Thymus (tissue), 11 donors: ENCODE data around the gene FAR1. TPM values are rescaled to one million over a fixed set of nuclear protein-coding genes. Genes with fewer than 3 reads are reported as not detected.
"Not testable (repeated sequence)": the region's sequence is repeated elsewhere in the genome, so short reads cannot be mapped to it uniquely, and the experiment has no call there.

Experiments
- DNase-seq, 9 donors: peaks; one replicate each; pipeline ENCODE4 v3.0.0-alpha.2; 2013; ENCODE audit warnings: low spot score in 9 of 9, low read depth in 6 of 9, missing footprints in 1 of 9
- H3K27ac ChIP-seq, 2 donors: one replicate each; pipeline ENCODE4 v1.5.1; 2013; ENCODE audit warnings: control low read depth in 1 of 2, low read depth in 1 of 2, low read length in 1 of 2, mild to moderate bottlenecking in 1 of 2, moderate library complexity in 1 of 2
- H3K27me3 ChIP-seq, 2 donors: one replicate each; pipeline ENCODE4 v1.5.1; 2013; ENCODE audit warnings: low read length in 1 of 2; ENCODE audit not compliant: control insufficient read depth in 2 of 2, insufficient read depth in 1 of 2
- H3K36me3 ChIP-seq, 2 donors: one replicate each; pipeline ENCODE4 v1.5.1; 2013; ENCODE audit warnings: low read length in 1 of 2, mild to moderate bottlenecking in 1 of 2, moderate library complexity in 1 of 2; ENCODE audit not compliant: control insufficient read depth in 2 of 2, insufficient read depth in 2 of 2
- H3K4me1 ChIP-seq, 2 donors: one replicate each; pipeline ENCODE4 v1.5.1; 2013; ENCODE audit warnings: low read length in 2 of 2; ENCODE audit not compliant: control insufficient read depth in 2 of 2, insufficient read depth in 2 of 2
- H3K4me3 ChIP-seq, 2 donors: one replicate each; pipeline ENCODE4 v1.5.1; 2013; ENCODE audit warnings: low read length in 2 of 2, control low read depth in 1 of 2, mild to moderate bottlenecking in 1 of 2
- H3K9me3 ChIP-seq, 2 donors: one replicate each; pipeline ENCODE4 v1.5.1; 2013; ENCODE audit warnings: low read length in 1 of 2, mild to moderate bottlenecking in 1 of 2; ENCODE audit not compliant: control insufficient read depth in 2 of 2, insufficient read depth in 1 of 2
- WGBS: extraction: QIAGEN DNeasy Blood & Tissue Kit; methylation state at CpG from one replicate; pipeline ENCODE4 v1.1.7; 2013; 5-methylcytosine and 5-hydroxymethylcytosine counted together
- polyA plus RNA-seq: library from polyadenylated mRNA; stranded (reverse); fragments of 200-250 nt; gene quantifications from one replicate; pipeline ENCODE4 v1.2.3, GENCODE V29; 2013
- total RNA-seq: library from RNA; stranded (reverse); fragments of 120-200 nt; gene quantifications from one replicate; pipeline ENCODE4 v1.2.4, GENCODE V29; 2013
- donor health status: healthy.

FAR1 gene
- total and polyA plus RNA-seq, 2 donors, result 23.4 to 31.8 TPM

- Histone ChIP-seq H3K27ac (no peak overlapping the region), H3K36me3 (peaks cover 3 to 42% of the 10 kb centered on the region in 2 donors), H3K9me3 (no peaks in the 10 kb centered on the region), H3K4me3 (no peak overlapping the region), H3K27me3 (no peaks in the 10 kb centered on the region), H3K4me1 (no peaks in the 10 kb centered on the region)
- DNase-seq, result no peak
Measured at GRCh38 chr11:13718394-13718793, 49.9 kb downstream of the FAR1 start.

- DNase-seq, result no peak
- Histone ChIP-seq H3K4me3 (no peak overlapping the region), H3K36me3 (peaks cover 3 to 32% of the 10 kb centered on the region in 2 donors), H3K4me1 (no peaks in the 10 kb centered on the region), H3K27ac (no peak overlapping the region), H3K27me3 (no peaks in the 10 kb centered on the region), H3K9me3 (no peaks in the 10 kb centered on the region)
- 97% methylated on average over 1 of the region's 1 CpG for WGBS
Measured at GRCh38 chr11:13720940-13721339, 52.5 kb downstream of the FAR1 start.

- Histone ChIP-seq H3K4me1 (no peaks in the 10 kb centered on the region), H3K27me3 (no peaks in the 10 kb centered on the region), H3K27ac (no peak overlapping the region), H3K4me3 (no peak overlapping the region), H3K9me3 (no peaks in the 10 kb centered on the region), H3K36me3 (peaks cover 3 to 26% of the 10 kb centered on the region in 2 donors)
- no peak for DNase-seq
Measured at GRCh38 chr11:13721760-13722159, 53.3 kb downstream of the FAR1 start.

GRCh38 chr11:13726456-13726855 lies 58.0 kb downstream of the FAR1 start:
- H3K9me3 ChIP-seq, result no peaks in the 10 kb centered on the region
- no peaks in the 10 kb centered on the region for H3K27me3 ChIP-seq
- WGBS, result 97% methylated on average over 1 of the region's 1 CpG
- H3K4me1 ChIP-seq, result no peaks in the 10 kb centered on the region
- DNase-seq, result no peak
- H3K4me3 ChIP-seq, result no peak overlapping the region
- H3K27ac ChIP-seq, result no peak overlapping the region
- peaks cover 3 to 24% of the 10 kb centered on the region in 2 donors for H3K36me3 ChIP-seq

GRCh38 chr11:13728076-13728475 lies 59.6 kb downstream of the FAR1 start:
- no peaks in the 10 kb centered on the region for H3K9me3 ChIP-seq
- H3K27me3 ChIP-seq, result no peaks in the 10 kb centered on the region
- no peaks in the 10 kb centered on the region for H3K4me1 ChIP-seq
- H3K36me3 ChIP-seq, result peaks cover under 1 to 20% of the 10 kb centered on the region in 2 donors
- H3K4me3 ChIP-seq, result no peak overlapping the region
- DNase-seq, result no peak
- no peak overlapping the region for H3K27ac ChIP-seq

- H3K9me3 ChIP-seq, result no peaks in the 10 kb centered on the region
- H3K36me3 ChIP-seq, result no peaks in the 10 kb centered on the region
- no peaks in the 10 kb centered on the region for H3K27me3 ChIP-seq
- WGBS, result 96% methylated on average over 3 of the region's 3 CpGs
- H3K27ac ChIP-seq, result no peak overlapping the region
- no peak for DNase-seq
- H3K4me1 ChIP-seq, result no peaks in the 10 kb centered on the region
- no peak overlapping the region for H3K4me3 ChIP-seq
Measured at GRCh38 chr11:13734530-13734929, 66.1 kb downstream of the FAR1 start.

- H3K4me3 ChIP-seq, result no peak overlapping the region
- no peaks in the 10 kb centered on the region for H3K9me3 ChIP-seq
- WGBS, result 38% methylated on average over 2 of the region's 2 CpGs
- peak in 1 of 9 donors; percentile 4 for DNase-seq
- no peaks in the 10 kb centered on the region for H3K27me3 ChIP-seq
- no peaks in the 10 kb centered on the region for H3K4me1 ChIP-seq
- H3K27ac ChIP-seq, result no peak overlapping the region
- no peaks in the 10 kb centered on the region for H3K36me3 ChIP-seq
Measured at GRCh38 chr11:13745165-13745564, 76.7 kb downstream of the FAR1 start.

- not testable (repeated sequence) for H3K27me3 ChIP-seq, DNase-seq
- 56% methylated on average over 5 of the region's 5 CpGs for WGBS
Measured at GRCh38 chr11:13753316-13753715, 84.8 kb downstream of the FAR1 start.

GRCh38 chr11:13759050-13759449 lies 90.6 kb downstream of the FAR1 start:
- WGBS, result 95% methylated on average over 9 of the region's 9 CpGs
- no peak overlapping the region for H3K4me3 ChIP-seq
- H3K27ac ChIP-seq, result no peak overlapping the region
- DNase-seq, result no peak
- H3K27me3 ChIP-seq, result no peaks in the 10 kb centered on the region
- H3K36me3 ChIP-seq, result no peaks in the 10 kb centered on the region
- no peaks in the 10 kb centered on the region for H3K4me1 ChIP-seq
- H3K9me3 ChIP-seq, result no peaks in the 10 kb centered on the region

More at GRCh38 chr11:13753316-13753715, 84.8 kb downstream of the FAR1 start:
- H3K27ac ChIP-seq, H3K36me3 ChIP-seq, H3K4me3 ChIP-seq, H3K9me3 ChIP-seq, H3K4me1 ChIP-seq: not testable (repeated sequence)

- no peak for DNase-seq
- 90% methylated on average over 3 of the region's 3 CpGs for WGBS
Measured at GRCh38 chr11:13760115-13760514, 91.6 kb downstream of the FAR1 start.

More at GRCh38 chr11:13760115-13760514, 91.6 kb downstream of the FAR1 start:
- H3K27ac ChIP-seq, result no peak overlapping the region
- no peaks in the 10 kb centered on the region for H3K4me1 ChIP-seq
- H3K36me3 ChIP-seq, result no peaks in the 10 kb centered on the region
- H3K4me3 ChIP-seq, result no peak overlapping the region
- H3K9me3 ChIP-seq, result no peaks in the 10 kb centered on the region
- no peaks in the 10 kb centered on the region for H3K27me3 ChIP-seq
